H9 (cell line): ENCODE results near the gene CYB5A. TPM values are rescaled to one million over a fixed set of nuclear protein-coding genes. Genes with fewer than 3 reads are reported as not detected.

Source experiments
- DNase-seq: peaks from one replicate; pipeline ENCODE4 v3.0.0-alpha.2; 2017
- H2AFZ ChIP-seq: one replicate; pipeline ENCODE4 v1.6.1; 2013; ENCODE audit warnings: mild to moderate bottlenecking, low read length, control low read depth, moderate library complexity
- H2AK5ac ChIP-seq: 2 replicates; pipeline ENCODE4 v1.6.1; 2013; ENCODE audit warnings: low read length, control low read depth, mixed read lengths; ENCODE audit not compliant: insufficient read length
- H2BK120ac ChIP-seq: one replicate; pipeline ENCODE4 v1.6.1; 2013; ENCODE audit warnings: low read depth, mild to moderate bottlenecking, low read length, control low read depth, inconsistent platforms; ENCODE audit not compliant: poor library complexity, severe bottlenecking
- H2BK12ac ChIP-seq: 2 replicates; pipeline ENCODE4 v1.6.1; 2013; ENCODE audit warnings: low read length, control low read depth, mixed read lengths, low read depth; ENCODE audit not compliant: insufficient read length
- H2BK15ac ChIP-seq: 2 replicates; pipeline ENCODE4 v1.6.1; 2013; ENCODE audit warnings: low read depth, low read length, control low read depth
- H2BK20ac ChIP-seq: one replicate; pipeline ENCODE4 v1.6.1; 2013; ENCODE audit warnings: low read depth, mild to moderate bottlenecking, low read length, control low read depth, inconsistent platforms; ENCODE audit not compliant: poor library complexity, severe bottlenecking
- H2BK5ac ChIP-seq: 2 replicates; pipeline ENCODE4 v1.6.1; 2013; ENCODE audit warnings: low read length, control low read depth, mixed read lengths; ENCODE audit not compliant: insufficient read length
- H3K14ac ChIP-seq: 2 replicates; pipeline ENCODE4 v1.6.1; 2013; ENCODE audit warnings: low read length, control low read depth; ENCODE audit not compliant: insufficient read depth
- H3K18ac ChIP-seq: 2 replicates; pipeline ENCODE4 v1.6.1; 2013; ENCODE audit warnings: low read depth, mild to moderate bottlenecking, mixed read lengths, low read length, control low read depth; ENCODE audit not compliant: insufficient read length
- H3K23ac ChIP-seq: 2 replicates; pipeline ENCODE4 v1.6.1; 2013; ENCODE audit warnings: low read length, control low read depth, mixed read lengths, low read depth; ENCODE audit not compliant: insufficient read length
- H3K23me2 ChIP-seq: 2 replicates; pipeline ENCODE4 v1.6.1; 2013; ENCODE audit warnings: low read depth, mild to moderate bottlenecking, mixed read lengths, low read length, control low read depth; ENCODE audit not compliant: insufficient read length, poor library complexity, severe bottlenecking
- H3K27ac ChIP-seq: 2 replicates; pipeline ENCODE4 v1.5.1; 2013; ENCODE audit warnings: low read length, control low read depth, mixed read lengths, low read depth; ENCODE audit not compliant: insufficient read length
- H3K27me3 ChIP-seq: 2 replicates; pipeline ENCODE4 v1.6.1; 2013; ENCODE audit warnings: low read length, control low read depth, inconsistent platforms; ENCODE audit not compliant: insufficient read depth
- H3K4ac ChIP-seq: 2 replicates; pipeline ENCODE4 v1.6.1; 2013; ENCODE audit warnings: low read depth, mild to moderate bottlenecking, control low read depth, inconsistent platforms, low read length, moderate library complexity
- H3K4me1 ChIP-seq: 2 replicates; pipeline ENCODE4 v1.6.1; 2013; ENCODE audit warnings: low read length, control low read depth, inconsistent platforms; ENCODE audit not compliant: insufficient read depth
- H3K4me2 ChIP-seq: 2 replicates; pipeline ENCODE4 v1.6.1; 2013; ENCODE audit warnings: low read length, control low read depth, mixed read lengths; ENCODE audit not compliant: insufficient read length, insufficient read depth
- H3K56ac ChIP-seq: 2 replicates; pipeline ENCODE4 v1.6.1; 2013; ENCODE audit warnings: low read depth, mild to moderate bottlenecking, mixed read lengths, low read length, control low read depth; ENCODE audit not compliant: insufficient read length
- H3K79me1 ChIP-seq: 2 replicates; pipeline ENCODE4 v1.6.1; 2013; ENCODE audit warnings: low read depth, mild to moderate bottlenecking, moderate library complexity, low read length, control low read depth, inconsistent platforms; ENCODE audit not compliant: insufficient read depth, poor library complexity, severe bottlenecking
- H3K79me2 ChIP-seq: 2 replicates; pipeline ENCODE4 v1.6.1; 2013; ENCODE audit warnings: low read length, control low read depth, inconsistent platforms; ENCODE audit not compliant: insufficient read depth
- H3K9ac ChIP-seq: 2 replicates; pipeline ENCODE4 v1.6.1; 2013; ENCODE audit warnings: low read length, control low read depth, mixed read lengths; ENCODE audit not compliant: insufficient read length; ENCODE audit errors: extremely low read depth
- H3K9me3 ChIP-seq: one replicate; pipeline ENCODE4 v1.6.1; 2013; ENCODE audit warnings: low read depth, low read length, inconsistent platforms; ENCODE audit not compliant: control insufficient read depth
- H3T11ph ChIP-seq: one replicate; pipeline ENCODE4 v1.6.1; 2013; ENCODE audit warnings: mild to moderate bottlenecking, low read length, control low read depth, inconsistent platforms
- H4K20me1 ChIP-seq: one replicate; pipeline ENCODE4 v1.6.1; 2013; ENCODE audit not compliant: control insufficient read depth, insufficient read length, insufficient read depth
- H4K5ac ChIP-seq: 2 replicates; pipeline ENCODE4 v1.6.1; 2013; ENCODE audit warnings: low read depth, mild to moderate bottlenecking, mixed read lengths, low read length, control low read depth; ENCODE audit not compliant: insufficient read length
- H4K8ac ChIP-seq: replicated peaks from 2 replicates; pipeline ENCODE4 v1.6.1; 2013; ENCODE audit warnings: low read length, control low read depth, mixed read lengths, low read depth; ENCODE audit not compliant: insufficient read length
- H4K91ac ChIP-seq: 2 replicates; pipeline ENCODE4 v1.6.1; 2013; ENCODE audit warnings: low read depth, mild to moderate bottlenecking, moderate library complexity, mixed read lengths, low read length, control low read depth; ENCODE audit not compliant: insufficient read length
- H3K27ac Mint-ChIP-seq, 3 experiments: 2 replicates in 2 of 3; 3 replicates in 1 of 3; pipeline ENCODE4 v1.8.0; 2020 to 2021; ENCODE audit warnings: mixed read lengths in 3 of 3, mild to moderate bottlenecking in 1 of 3, moderate library complexity in 1 of 3
- H3K27me3 Mint-ChIP-seq: 2 replicates; pipeline ENCODE4 v1.8.0; 2021; ENCODE audit warnings: low read depth, mild to moderate bottlenecking, moderate library complexity, mixed read lengths
- H3K36me3 Mint-ChIP-seq, 3 experiments: 2 replicates in 2 of 3; 3 replicates in 1 of 3; pipeline ENCODE4 v1.8.0; 2020 to 2021; ENCODE audit warnings: low read depth in 3 of 3, mixed read lengths in 3 of 3; ENCODE audit not compliant: insufficient read depth in 1 of 3
- H3K4me1 Mint-ChIP-seq, 2 experiments: 2 replicates each; pipeline ENCODE4 v1.8.0; 2020; ENCODE audit warnings: mixed read lengths in 2 of 2
- H3K4me3 Mint-ChIP-seq, 2 experiments: 2 replicates in 1 of 2; 3 replicates in 1 of 2; pipeline ENCODE4 v1.8.0; 2020 to 2021; ENCODE audit warnings: mild to moderate bottlenecking in 2 of 2, mixed read lengths in 2 of 2, moderate library complexity in 1 of 2
- H3K9me3 Mint-ChIP-seq, 2 experiments: 2 replicates in 1 of 2; 3 replicates in 1 of 2; pipeline ENCODE4 v1.8.0; 2020; ENCODE audit warnings: mild to moderate bottlenecking in 2 of 2, mixed read lengths in 2 of 2, moderate library complexity in 1 of 2
- WGBS: extraction: QIAGEN DNeasy Blood & Tissue Kit; methylation state at CpG from one replicate; pipeline ENCODE4 v1.1.7; 2013; ENCODE audit warnings: missing lambda C conversion rate, low lambda C conversion rate, mixed read lengths; ENCODE audit not compliant: insufficient read length; ENCODE audit errors: extremely low coverage; 5-methylcytosine and 5-hydroxymethylcytosine counted together
- total RNA-seq: library from RNA; stranded (reverse); gene quantifications from 2 replicates; pipeline ENCODE4 v1.2.1, GENCODE V29; 2021
- TF ChIP-seq, protein P1 (sequence below): fragments of 200-600 bp; sonication (generic); conservative IDR thresholded peaks from 3 replicates; pipeline ENCODE4 v1.8.0; 2021; ENCODE audit warnings: antibody characterized with exemption, mild to moderate bottlenecking

CYB5A gene
- total RNA-seq, 1 experiment from 2014 or later, result 93.2 TPM

DNA sequence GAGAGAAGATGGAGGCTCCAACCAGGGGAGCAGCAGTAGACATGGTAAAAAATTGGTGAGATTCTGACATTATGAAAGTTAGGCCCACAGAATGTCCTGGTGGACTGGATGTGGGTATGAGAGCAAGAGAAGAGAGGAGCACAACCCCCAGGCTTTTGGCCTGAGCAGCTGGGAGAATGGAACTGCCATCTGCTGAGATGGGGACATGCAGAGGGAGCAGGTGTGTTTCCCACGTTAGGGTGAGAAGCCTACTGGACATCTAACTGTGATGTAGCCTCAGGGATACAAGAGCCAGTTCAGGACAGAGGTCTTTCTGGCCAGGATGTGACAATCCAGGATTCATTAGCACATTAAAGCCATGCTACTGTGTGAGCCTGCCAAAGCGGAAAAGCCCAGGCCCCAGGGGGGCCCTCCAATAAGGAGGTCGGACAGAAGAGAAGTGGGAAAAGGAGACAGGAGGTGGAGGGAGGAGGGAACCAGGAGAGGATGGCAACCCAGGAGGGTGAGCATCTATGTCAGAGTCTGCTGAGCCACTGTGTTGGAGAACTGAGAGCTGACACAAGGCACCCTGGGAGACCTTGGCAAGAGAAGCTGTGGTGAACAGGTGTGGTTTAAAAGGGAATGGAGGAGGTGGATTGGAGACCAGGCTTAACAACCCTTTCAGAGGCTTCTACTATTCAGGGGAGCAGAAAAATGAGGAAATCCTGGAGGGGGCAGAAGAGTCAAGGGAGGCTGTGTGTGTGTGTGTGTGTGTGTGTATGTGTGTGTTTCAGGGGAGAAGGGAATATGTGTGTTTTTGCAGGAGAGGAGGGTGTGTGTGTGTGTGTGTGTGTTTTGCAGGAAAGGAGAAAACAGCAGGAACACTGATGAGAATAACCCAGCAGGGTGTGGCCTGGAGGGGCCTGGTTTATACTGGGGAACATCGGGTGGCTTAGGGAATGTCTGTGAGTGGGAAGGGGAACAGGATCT, 10.5 kb downstream of the CYB5A start:
- H3K27ac Mint-ChIP-seq, result peak overlapping the region; percentile 93 to 94 (median 94)

More for the DNA sequence above, 10.5 kb downstream of the CYB5A start:
- Histone ChIP-seq H3K9me3 (no peaks in the 10 kb centered on the region), H3K14ac (no peak overlapping the region), H2BK15ac (no peak overlapping the region), H3K4me1 (peaks cover 31% of the 10 kb centered on the region), H3K56ac (no peak overlapping the region), H4K5ac (no peak overlapping the region), H3K23me2 (no peaks in the 10 kb centered on the region), H4K91ac (no peak overlapping the region), H2BK5ac (no peak overlapping the region), H3K4ac (no peak overlapping the region), H2BK20ac (no peak overlapping the region), H3K79me1 (peaks cover 6% of the 10 kb centered on the region), H3K79me2 (peaks cover 8% of the 10 kb centered on the region; the same call in 1 of the 2 replicates), H3T11ph (no peak overlapping the region), H3K27ac (peak overlapping the region; percentile 84), H3K9ac (no peak overlapping the region), H3K27me3 (no peaks in the 10 kb centered on the region), H3K23ac (no peak overlapping the region), H3K4me2 (peak overlapping the region; percentile 24), H2BK120ac (no peak overlapping the region), H3K18ac (no peak overlapping the region), H2AFZ (no peak overlapping the region), H2AK5ac (no peak overlapping the region), H4K20me1 (no peaks in the 10 kb centered on the region), H4K8ac (no peak overlapping the region), H2BK12ac (no peak overlapping the region)
- no peaks in the 10 kb centered on the region for H3K9me3 Mint-ChIP-seq
- TF ChIP-seq, protein P1, sequence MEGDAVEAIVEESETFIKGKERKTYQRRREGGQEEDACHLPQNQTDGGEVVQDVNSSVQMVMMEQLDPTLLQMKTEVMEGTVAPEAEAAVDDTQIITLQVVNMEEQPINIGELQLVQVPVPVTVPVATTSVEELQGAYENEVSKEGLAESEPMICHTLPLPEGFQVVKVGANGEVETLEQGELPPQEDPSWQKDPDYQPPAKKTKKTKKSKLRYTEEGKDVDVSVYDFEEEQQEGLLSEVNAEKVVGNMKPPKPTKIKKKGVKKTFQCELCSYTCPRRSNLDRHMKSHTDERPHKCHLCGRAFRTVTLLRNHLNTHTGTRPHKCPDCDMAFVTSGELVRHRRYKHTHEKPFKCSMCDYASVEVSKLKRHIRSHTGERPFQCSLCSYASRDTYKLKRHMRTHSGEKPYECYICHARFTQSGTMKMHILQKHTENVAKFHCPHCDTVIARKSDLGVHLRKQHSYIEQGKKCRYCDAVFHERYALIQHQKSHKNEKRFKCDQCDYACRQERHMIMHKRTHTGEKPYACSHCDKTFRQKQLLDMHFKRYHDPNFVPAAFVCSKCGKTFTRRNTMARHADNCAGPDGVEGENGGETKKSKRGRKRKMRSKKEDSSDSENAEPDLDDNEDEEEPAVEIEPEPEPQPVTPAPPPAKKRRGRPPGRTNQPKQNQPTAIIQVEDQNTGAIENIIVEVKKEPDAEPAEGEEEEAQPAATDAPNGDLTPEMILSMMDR, result no peak
- DNase-seq, result peak; percentile 86
- WGBS, result no CpG with 5 or more reads among the region's 4 CpGs
- H3K36me3 Mint-ChIP-seq, result peaks cover 14 to 22% (median 16%) of the 10 kb centered on the region in 3 experiments
- peaks cover 61 to 64% of the 10 kb centered on the region in 2 experiments for H3K4me1 Mint-ChIP-seq
- no peaks in the 10 kb centered on the region for H3K27me3 Mint-ChIP-seq
- peak overlapping the region; percentile 26 to 64 for H3K4me3 Mint-ChIP-seq
